Retinal pigment epithelial cell (primary cell): ENCODE results near the gene MCCC1.

Experiments
- DNase-seq: peaks from one replicate; pipeline ENCODE4 v3.0.0-alpha.2; 2010; ENCODE audit warnings: low read depth
- H3K4me3 ChIP-seq: 2 replicates; pipeline ENCODE4 v1.5.1; 2011; ENCODE audit warnings: mild to moderate bottlenecking, low read length, control low read depth, moderate library complexity
- CTCF ChIP-seq: conservative IDR thresholded peaks from 2 replicates; pipeline ENCODE4 v1.5.1; 2011; ENCODE audit warnings: low read depth, low read length, control low read depth, inconsistent platforms

MCCC1 gene

GRCh38 chr3:183044547-183045229, 54.6 kb downstream of the MCCC1 start:
- H3K4me3 ChIP-seq, result no peak overlapping the region
- no peak for TF ChIP-seq CTCF
- DNase-seq, result no peak

- no peak for TF ChIP-seq CTCF
- no peak overlapping the region for H3K4me3 ChIP-seq
- DNase-seq, result no peak
Observed at GRCh38 chr3:183038757-183039156, 60.5 kb downstream of the MCCC1 start.

GRCh38 chr3:183038221-183038620, 61.1 kb downstream of the MCCC1 start:
- TF ChIP-seq CTCF, result no peak
- no peak for DNase-seq
- H3K4me3 ChIP-seq, result no peak overlapping the region

GRCh38 chr3:183033746-183034145, 65.5 kb downstream of the MCCC1 start:
- no peak overlapping the region for H3K4me3 ChIP-seq
- TF ChIP-seq CTCF, result no peak
- no peak for DNase-seq

GRCh38 chr3:183032880-183033555, 66.3 kb downstream of the MCCC1 start:
- DNase-seq, result no peak
- H3K4me3 ChIP-seq, result no peak overlapping the region
- no peak for TF ChIP-seq CTCF

GRCh38 chr3:183031826-183032225, 67.5 kb downstream of the MCCC1 start:
- no peak for DNase-seq
- H3K4me3 ChIP-seq, result no peak overlapping the region
- TF ChIP-seq CTCF, result no peak

GRCh38 chr3:183028416-183028815, 70.9 kb downstream of the MCCC1 start:
- no peak for TF ChIP-seq CTCF
- DNase-seq, result no peak
- no peak overlapping the region for H3K4me3 ChIP-seq
